Activated naive CD4-positive, alpha-beta T cell treated with anti-CD3 and anti-CD28 coated beads, Interleukin-2, amount 50 U/mL, for 24 hours (primary cell): ENCODE measurements around the gene FLNA.
A peak's percentile ranks its signal among the peaks of the same experiment; 100 is the strongest.

Experiments used
- H3K27ac Mint-ChIP-seq: one replicate; pipeline ENCODE4 v1.8.0; 2021; ENCODE audit warnings: mild to moderate bottlenecking, mixed read lengths
- H3K27me3 Mint-ChIP-seq: one replicate; pipeline ENCODE4 v1.8.0; 2021; ENCODE audit warnings: mixed read lengths
- H3K36me3 Mint-ChIP-seq: one replicate; pipeline ENCODE4 v1.8.0; 2021; ENCODE audit warnings: mixed read lengths
- H3K4me1 Mint-ChIP-seq: one replicate; pipeline ENCODE4 v1.8.0; 2021; ENCODE audit warnings: mixed read lengths
- H3K4me3 Mint-ChIP-seq: one replicate; pipeline ENCODE4 v1.8.0; 2021; ENCODE audit warnings: mild to moderate bottlenecking, mixed read lengths
- H3K9me3 Mint-ChIP-seq: one replicate; pipeline ENCODE4 v1.8.0; 2021; ENCODE audit warnings: mixed read lengths

FLNA gene, protein sequence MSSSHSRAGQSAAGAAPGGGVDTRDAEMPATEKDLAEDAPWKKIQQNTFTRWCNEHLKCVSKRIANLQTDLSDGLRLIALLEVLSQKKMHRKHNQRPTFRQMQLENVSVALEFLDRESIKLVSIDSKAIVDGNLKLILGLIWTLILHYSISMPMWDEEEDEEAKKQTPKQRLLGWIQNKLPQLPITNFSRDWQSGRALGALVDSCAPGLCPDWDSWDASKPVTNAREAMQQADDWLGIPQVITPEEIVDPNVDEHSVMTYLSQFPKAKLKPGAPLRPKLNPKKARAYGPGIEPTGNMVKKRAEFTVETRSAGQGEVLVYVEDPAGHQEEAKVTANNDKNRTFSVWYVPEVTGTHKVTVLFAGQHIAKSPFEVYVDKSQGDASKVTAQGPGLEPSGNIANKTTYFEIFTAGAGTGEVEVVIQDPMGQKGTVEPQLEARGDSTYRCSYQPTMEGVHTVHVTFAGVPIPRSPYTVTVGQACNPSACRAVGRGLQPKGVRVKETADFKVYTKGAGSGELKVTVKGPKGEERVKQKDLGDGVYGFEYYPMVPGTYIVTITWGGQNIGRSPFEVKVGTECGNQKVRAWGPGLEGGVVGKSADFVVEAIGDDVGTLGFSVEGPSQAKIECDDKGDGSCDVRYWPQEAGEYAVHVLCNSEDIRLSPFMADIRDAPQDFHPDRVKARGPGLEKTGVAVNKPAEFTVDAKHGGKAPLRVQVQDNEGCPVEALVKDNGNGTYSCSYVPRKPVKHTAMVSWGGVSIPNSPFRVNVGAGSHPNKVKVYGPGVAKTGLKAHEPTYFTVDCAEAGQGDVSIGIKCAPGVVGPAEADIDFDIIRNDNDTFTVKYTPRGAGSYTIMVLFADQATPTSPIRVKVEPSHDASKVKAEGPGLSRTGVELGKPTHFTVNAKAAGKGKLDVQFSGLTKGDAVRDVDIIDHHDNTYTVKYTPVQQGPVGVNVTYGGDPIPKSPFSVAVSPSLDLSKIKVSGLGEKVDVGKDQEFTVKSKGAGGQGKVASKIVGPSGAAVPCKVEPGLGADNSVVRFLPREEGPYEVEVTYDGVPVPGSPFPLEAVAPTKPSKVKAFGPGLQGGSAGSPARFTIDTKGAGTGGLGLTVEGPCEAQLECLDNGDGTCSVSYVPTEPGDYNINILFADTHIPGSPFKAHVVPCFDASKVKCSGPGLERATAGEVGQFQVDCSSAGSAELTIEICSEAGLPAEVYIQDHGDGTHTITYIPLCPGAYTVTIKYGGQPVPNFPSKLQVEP (N-terminal part only)

GRCh38 chrX:154374313-154375155 is at the start of gene FLNA:
FLNA (minus strand) TSS chrX:154374634; CDS start chrX:154371245, 3,389 bp downstream.
- Mint-ChIP-seq H3K27ac (no peak within 1 kb of the TSS), H3K4me3 (peak within 1 kb of the TSS; percentile 58), H3K36me3 (no peaks in the 10 kb centered on the region), H3K27me3 (no peaks in the 10 kb centered on the region), H3K4me1 (peaks cover 15% of the 10 kb centered on the region), H3K9me3 (no peaks in the 10 kb centered on the region)

DNA sequence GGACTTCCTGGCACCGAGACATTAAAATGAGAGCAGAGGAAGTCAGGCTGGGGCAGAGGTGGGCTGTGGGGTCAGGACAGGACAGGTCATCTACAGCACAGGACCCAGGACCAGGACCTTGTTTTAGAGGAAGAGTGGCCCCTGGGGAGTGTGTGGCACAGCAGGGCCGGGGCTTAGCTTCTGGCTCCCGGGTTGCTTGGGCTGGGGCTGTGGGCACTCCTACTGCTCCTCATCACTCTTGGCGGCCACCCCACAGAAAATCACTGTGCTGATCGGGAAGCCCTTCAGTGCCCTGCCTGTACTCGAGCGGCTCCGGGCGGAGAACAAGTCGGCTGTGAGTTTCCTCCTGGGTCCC is 45.9 kb upstream of the FLNA start:
- no peak overlapping the region for H3K27ac Mint-ChIP-seq
- H3K4me1 Mint-ChIP-seq: peaks cover 8% of the 10 kb centered on the region
- H3K27me3 Mint-ChIP-seq: no peaks in the 10 kb centered on the region
- H3K9me3 Mint-ChIP-seq: no peaks in the 10 kb centered on the region
- no peaks in the 10 kb centered on the region for H3K36me3 Mint-ChIP-seq
- no peak overlapping the region for H3K4me3 Mint-ChIP-seq

DNA sequence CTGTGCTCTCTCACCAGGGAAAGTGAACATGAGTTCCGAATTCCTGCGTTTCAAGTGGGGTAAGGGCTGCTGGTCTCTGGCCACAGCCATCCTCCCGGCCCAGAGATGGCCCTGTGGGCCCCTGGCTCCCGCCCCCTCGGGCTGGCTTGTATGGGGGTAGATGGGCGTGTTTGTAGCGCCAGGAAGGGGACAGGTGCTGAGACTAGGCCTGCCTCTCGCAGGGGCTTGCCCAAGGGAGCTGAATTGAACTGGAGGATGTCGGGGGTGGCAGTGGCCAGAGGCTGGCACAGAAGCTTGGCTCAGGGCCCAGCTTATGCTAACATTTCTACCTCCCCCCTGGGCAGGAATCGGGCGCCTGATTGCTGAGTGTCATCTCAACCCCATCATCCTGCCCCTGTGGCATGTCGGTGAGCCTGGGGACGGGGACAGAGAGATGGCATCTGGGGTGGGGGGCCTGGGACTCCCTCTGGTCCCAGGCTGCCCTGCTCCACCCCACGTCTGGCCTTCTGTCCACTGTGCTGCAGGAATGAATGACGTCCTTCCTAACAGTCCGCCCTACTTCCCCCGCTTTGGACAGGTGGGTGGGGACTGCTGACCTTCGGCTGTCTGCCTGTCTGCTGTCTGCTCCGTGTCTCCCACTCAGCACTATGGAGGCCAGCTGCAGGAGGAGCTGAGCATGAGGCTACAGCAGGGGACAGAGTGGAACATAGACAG is 45.4 kb upstream of the FLNA start:
- peaks cover 8% of the 10 kb centered on the region for H3K4me1 Mint-ChIP-seq
- H3K27me3 Mint-ChIP-seq: no peaks in the 10 kb centered on the region
- no peak overlapping the region for H3K27ac Mint-ChIP-seq
- no peak overlapping the region for H3K4me3 Mint-ChIP-seq
- H3K9me3 Mint-ChIP-seq: no peaks in the 10 kb centered on the region
- peaks cover 2% of the 10 kb centered on the region for H3K36me3 Mint-ChIP-seq

DNA sequence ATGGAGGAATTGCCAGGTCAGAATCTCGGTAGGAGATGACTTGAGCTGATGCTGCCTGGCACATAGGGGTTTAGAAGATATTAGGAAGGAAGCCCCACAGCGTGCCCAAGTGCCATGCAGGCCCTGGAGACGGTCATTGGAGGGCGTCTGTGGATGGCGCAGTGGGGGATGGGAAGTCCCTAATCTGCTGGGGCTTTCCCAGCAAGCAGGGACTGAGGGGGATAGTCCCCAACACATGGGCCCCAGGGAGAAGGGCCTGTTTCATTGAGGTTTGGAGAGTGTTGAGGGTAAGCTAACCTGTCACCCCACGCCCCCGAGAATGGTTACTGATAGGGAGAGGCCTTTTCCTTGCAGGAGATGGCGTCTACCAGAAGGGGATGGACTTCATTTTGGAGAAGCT is 44.8 kb upstream of the FLNA start:
- Mint-ChIP-seq H3K36me3 (peaks cover 2% of the 10 kb centered on the region), H3K27me3 (no peaks in the 10 kb centered on the region), H3K4me3 (no peak overlapping the region), H3K4me1 (peaks cover 4% of the 10 kb centered on the region), H3K9me3 (no peaks in the 10 kb centered on the region), H3K27ac (no peak overlapping the region)

DNA sequence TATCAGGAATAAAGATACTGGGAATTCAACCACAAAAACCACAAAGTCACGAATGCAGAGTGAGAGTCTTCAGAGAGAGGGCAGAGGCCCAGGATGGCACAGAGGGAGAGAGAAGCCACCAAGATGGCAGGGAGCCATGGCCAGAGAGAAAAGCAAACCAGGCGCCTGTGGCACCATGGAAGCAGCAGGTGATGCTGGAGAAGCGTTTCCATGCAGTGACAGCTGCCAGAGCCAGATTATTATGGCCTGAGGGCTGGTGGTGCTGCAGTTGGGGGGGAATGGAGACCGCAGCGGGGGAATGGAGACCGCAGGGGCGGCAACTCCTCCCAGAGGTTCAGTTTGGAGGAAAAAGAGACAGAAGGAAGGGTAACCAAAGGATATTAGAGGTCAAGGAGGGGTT is 42.7 kb upstream of the FLNA start:
- Mint-ChIP-seq H3K36me3 (peaks cover 2% of the 10 kb centered on the region), H3K27me3 (no peaks in the 10 kb centered on the region), H3K4me1 (peaks cover 5% of the 10 kb centered on the region), H3K4me3 (no peak overlapping the region), H3K27ac (no peak overlapping the region), H3K9me3 (no peaks in the 10 kb centered on the region)

GRCh38 chrX:154413142-154413541 is 38.7 kb upstream of the FLNA start:
- H3K27me3 Mint-ChIP-seq: no peaks in the 10 kb centered on the region
- peaks cover 2% of the 10 kb centered on the region for H3K36me3 Mint-ChIP-seq
- H3K9me3 Mint-ChIP-seq: no peaks in the 10 kb centered on the region
- H3K4me1 Mint-ChIP-seq: peaks cover 16% of the 10 kb centered on the region
- H3K4me3 Mint-ChIP-seq: peak overlapping the region; percentile 81
- H3K27ac Mint-ChIP-seq: no peak overlapping the region

DNA sequence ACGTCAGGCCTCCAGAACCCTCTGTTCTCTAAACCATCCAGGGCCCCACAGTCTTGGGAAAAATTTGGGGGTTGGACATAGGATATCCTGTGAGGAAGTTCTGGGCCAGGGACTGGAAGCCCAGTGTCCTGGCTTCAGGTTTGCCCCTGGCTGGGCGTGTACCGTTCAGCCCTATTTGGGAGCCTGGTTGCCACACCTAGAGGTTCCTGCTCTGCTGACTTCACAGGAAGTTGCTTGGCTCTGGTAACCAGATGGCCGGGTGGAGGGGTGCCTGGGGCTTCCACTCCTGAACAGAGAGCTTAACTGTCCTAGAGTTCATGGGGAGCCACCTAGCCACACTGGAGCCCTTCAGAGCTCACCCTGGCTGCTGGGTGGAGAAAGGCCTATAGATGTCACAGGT is 38.0 kb upstream of the FLNA start:
- peak overlapping the region; percentile 81 for H3K4me3 Mint-ChIP-seq
- peaks cover 16% of the 10 kb centered on the region for H3K4me1 Mint-ChIP-seq
- H3K9me3 Mint-ChIP-seq: no peaks in the 10 kb centered on the region
- peaks cover 2% of the 10 kb centered on the region for H3K36me3 Mint-ChIP-seq
- H3K27me3 Mint-ChIP-seq: no peaks in the 10 kb centered on the region
- H3K27ac Mint-ChIP-seq: no peak overlapping the region

DNA sequence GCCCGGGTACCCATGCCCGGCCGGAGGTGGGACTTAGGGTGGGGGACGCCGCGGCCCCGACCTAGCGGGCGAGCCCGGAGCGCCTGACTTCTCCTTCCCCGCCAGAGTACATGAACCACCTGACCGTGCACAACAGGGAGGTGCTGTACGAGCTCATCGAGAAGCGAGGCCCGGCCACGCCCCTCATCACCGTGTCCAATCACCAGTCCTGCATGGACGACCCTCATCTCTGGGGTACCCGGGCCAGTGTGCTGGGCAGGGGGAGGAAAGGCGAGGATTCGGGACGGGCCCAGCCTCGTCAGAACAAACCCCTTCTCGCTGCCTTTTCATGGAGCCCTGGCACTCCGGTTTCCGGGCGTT is 37.5 kb upstream of the FLNA start:
- no peaks in the 10 kb centered on the region for H3K27me3 Mint-ChIP-seq
- no peaks in the 10 kb centered on the region for H3K9me3 Mint-ChIP-seq
- peak overlapping the region; percentile 70 for H3K27ac Mint-ChIP-seq
- H3K4me3 Mint-ChIP-seq: peak overlapping the region; percentile 81
- peaks cover 16% of the 10 kb centered on the region for H3K4me1 Mint-ChIP-seq
- H3K36me3 Mint-ChIP-seq: peaks cover 2% of the 10 kb centered on the region

DNA sequence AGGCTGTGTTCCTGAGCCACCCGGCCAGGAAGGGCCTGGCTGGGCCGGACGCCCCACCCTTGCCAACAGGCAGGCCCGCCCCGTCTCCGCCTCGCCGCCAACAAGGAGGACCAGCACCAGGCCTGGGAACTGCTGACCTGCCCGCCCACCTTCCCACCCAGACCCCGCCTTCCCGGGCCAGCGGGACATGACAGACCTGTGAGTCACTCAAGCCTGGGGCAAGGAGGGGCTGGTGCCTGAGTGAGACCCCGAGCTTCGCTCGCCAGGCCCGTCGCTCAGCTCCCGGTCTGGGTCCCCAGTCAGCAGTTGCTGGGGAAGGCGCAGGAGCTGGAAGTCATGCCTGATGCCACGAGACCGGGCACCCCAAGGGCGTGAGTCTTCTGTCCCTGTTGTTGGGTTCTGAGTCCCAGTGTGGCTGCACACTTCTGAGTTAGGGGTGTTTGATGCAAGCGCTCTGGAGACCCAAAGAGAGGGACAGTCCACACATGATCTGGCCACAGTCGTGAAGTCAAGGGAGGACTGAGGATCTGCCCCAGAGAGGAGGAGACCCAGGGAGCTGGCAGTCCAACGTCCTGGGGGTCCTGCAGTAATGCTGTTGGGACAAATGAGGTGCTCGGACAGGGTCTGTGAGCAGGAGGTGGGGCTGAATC is 34.9 kb upstream of the FLNA start, which contains the start of gene DNASE1L1:
Gene DNASE1L1 (minus strand): TSS at position 33 of the 650 bp plus-strand sequence. CDS start 3,686 bp downstream, outside the sequence.
- no peaks in the 10 kb centered on the region for H3K36me3 Mint-ChIP-seq
- H3K4me1 Mint-ChIP-seq: peaks cover 16% of the 10 kb centered on the region
- H3K27ac Mint-ChIP-seq: no peak within 1 kb of the TSS
- peak within 1 kb of the TSS; percentile 69 for H3K4me3 Mint-ChIP-seq
- H3K27me3 Mint-ChIP-seq: no peaks in the 10 kb centered on the region
- no peaks in the 10 kb centered on the region for H3K9me3 Mint-ChIP-seq

DNA sequence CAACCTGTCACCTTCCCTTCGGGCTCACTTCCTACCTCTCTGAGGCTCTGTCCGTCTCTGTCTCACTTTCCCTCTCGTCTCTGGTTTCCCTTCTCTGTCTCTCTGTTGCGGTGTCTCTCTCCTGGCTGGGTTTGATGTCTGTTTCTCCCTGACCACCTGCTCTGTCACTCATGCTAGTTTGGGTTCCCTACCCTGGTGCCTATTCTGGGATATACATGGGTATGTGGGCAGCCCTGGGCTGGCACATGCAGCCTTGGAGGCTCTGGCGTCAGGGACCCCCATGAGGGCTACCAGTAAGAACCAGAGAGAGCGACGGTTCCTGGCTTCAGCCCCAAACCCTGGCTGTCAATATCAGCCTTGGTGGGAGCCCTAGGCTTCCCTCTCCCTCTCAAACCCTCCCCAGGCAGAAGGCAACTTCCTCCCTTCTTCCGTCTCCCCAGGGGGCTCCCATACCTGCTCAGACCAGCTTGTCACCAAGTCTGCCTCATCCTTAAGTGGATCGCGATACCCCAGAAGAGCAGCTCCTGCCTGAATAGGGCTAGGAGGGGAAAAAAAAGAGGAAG is 34.3 kb upstream of the FLNA start:
- Mint-ChIP-seq H3K4me3 (peak overlapping the region; percentile 69), H3K4me1 (peaks cover 16% of the 10 kb centered on the region), H3K36me3 (no peaks in the 10 kb centered on the region), H3K27me3 (no peaks in the 10 kb centered on the region), H3K9me3 (no peaks in the 10 kb centered on the region), H3K27ac (no peak overlapping the region)

GRCh38 chrX:154404625-154405192 is 30.3 kb upstream of the FLNA start:
- no peak overlapping the region for H3K27ac Mint-ChIP-seq
- peaks cover 2% of the 10 kb centered on the region for H3K36me3 Mint-ChIP-seq
- H3K4me1 Mint-ChIP-seq: peaks cover 10% of the 10 kb centered on the region
- H3K9me3 Mint-ChIP-seq: no peaks in the 10 kb centered on the region
- H3K27me3 Mint-ChIP-seq: no peaks in the 10 kb centered on the region
- no peak overlapping the region for H3K4me3 Mint-ChIP-seq

- H3K27me3 Mint-ChIP-seq: no peaks in the 10 kb centered on the region
- no peak overlapping the region for H3K4me3 Mint-ChIP-seq
- peaks cover 10% of the 10 kb centered on the region for H3K36me3 Mint-ChIP-seq
- peaks cover 6% of the 10 kb centered on the region for H3K4me1 Mint-ChIP-seq
- H3K27ac Mint-ChIP-seq: no peak overlapping the region
- no peaks in the 10 kb centered on the region for H3K9me3 Mint-ChIP-seq
Measured at GRCh38 chrX:154403858-154404257, 29.4 kb upstream of the FLNA start.

DNA sequence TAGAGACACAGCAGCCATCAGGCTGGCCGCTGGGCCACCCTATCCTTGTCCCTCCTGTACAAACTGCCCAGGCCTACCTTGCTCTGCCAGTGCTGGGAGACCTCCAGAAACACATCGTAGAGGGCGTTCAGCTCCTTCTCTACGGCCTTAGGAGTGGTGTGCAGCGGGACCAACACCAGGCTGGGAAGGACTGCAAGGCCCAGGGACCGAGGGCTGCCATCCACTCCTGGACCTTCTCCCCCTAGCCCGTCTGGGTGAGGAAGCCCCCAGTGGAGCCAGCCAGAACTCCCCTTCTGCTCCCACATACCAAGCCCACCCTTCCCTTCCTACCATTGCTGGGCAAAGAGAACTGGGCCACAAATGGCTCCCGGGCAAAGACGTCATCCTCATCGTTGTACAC is 28.8 kb upstream of the FLNA start:
- Mint-ChIP-seq H3K4me3 (no peak overlapping the region), H3K36me3 (peaks cover 16% of the 10 kb centered on the region), H3K27ac (no peak overlapping the region), H3K4me1 (no peaks in the 10 kb centered on the region), H3K27me3 (no peaks in the 10 kb centered on the region), H3K9me3 (no peaks in the 10 kb centered on the region)
